GM18520 (cell line): ENCODE results near the gene RTKN2.

ENCODE experiments used
- ATAC-seq: cut with Tn5 transposase; IDR thresholded peaks from one replicate; pipeline ENCODE4 v1.9.1; 2021; ENCODE audit not compliant: unreplicated experiment

Gene RTKN2

DNA sequence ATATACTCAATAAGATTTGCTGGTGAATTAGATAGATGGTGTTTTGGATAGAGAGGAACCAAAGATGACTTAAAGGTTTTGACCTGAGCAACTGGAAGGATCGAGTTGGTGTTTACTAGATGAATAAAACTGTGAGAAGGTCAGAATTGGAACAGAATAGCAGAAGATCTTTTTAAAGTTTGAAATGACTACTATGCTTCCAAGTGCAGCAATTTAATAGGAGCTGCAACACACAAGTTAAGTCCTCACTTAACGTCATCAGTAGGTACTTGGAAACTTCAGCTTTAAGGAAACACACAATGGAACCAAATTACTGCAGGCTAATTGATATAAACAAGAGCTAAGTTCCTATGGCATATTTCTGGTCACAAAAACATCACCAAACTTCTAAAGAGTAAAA, 86.5 kb downstream of the RTKN2 start:
- ATAC-seq = no peak

DNA sequence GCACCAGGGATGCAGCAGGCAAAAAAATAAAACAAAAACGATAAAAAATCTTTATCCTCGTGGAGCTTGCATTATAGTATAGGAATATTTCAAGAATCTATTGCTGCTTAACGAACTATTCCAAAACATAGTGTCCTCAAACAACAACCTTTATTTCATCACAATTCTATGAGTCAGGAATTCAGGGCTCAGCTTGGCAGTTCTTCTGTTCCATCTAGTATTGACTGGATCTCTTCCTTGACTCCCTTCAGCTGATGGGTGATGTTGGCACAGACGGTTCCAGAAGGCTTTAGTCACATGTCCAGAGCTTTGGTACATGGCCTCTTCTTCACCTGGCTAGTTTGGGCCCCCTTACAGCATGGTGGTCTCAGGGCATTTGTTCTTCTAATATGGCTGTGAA, 88.0 kb downstream of the RTKN2 start:
- no peak for ATAC-seq

DNA sequence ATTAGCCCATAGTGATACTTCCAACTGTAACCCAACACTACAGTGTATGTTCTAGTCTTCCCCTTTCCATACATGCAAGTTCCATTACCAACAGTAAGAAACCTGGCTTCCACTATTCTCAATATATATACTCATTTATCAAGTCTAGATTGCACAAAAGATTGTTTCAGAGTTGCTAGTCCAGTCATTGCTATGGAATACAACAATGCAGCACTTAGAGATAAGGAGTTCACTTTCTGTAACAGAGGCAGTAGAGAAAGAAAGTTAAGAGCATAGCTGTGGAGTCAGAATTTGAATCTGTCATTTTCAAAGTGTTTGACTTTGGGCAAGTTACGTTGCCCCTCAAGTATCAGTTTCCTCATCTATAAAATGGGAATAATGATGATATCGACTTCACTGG, 90.1 kb downstream of the RTKN2 start:
- ATAC-seq = no peak

DNA sequence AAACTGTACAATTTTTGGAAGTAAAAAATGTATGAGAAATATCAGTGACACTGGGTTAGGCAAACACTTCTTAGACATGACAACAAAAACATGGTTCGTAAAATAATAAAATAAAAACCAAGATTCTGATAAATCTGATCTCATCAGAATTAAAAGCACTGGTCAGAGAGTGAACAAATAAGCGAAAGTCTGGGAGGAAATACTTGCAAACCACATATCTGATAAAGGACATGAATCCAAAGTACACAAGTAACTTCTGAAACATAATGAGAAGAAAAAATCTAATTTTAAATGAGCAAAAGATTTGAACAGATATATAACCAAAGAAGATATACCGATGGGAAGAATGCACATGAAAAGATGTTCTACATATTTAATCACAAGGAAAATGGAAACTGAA, 91.5 kb downstream of the RTKN2 start:
- ATAC-seq = no peak

DNA sequence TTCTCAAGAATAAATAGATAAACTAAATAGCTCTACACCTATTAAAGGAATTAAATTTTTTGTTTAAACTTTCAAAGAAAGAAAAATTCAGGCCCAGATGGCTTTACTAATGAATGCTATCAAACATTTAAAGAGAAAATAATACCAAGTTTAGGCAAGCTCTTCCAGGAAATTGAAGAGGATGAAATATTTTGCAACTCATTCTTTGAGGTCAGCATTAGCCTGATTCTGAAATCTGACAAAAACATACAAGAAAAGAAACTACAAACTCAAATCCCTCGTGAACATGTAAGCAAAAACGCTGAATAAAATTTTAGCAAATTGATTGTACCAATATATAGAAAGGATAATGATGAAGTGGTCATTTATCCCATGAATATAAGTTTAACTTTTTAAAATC, 93.4 kb downstream of the RTKN2 start:
- no peak for ATAC-seq

DNA sequence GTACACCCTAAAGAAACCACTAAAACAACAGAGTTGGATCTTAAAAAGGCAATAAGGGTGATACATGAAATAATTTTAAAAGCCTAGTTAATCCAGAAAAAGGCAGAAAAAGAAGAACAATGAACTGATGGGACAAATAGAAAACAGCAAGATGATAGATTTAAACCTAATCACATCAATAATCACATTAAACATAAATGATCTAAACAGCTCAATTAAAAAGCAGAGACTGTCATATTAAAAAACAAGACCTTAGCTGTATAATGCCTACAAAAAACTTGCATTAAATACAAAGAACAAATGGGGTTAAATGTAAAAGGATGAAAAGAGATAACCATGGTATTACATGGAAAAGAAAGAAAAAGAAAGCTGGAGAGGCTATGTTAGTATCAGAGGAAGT, 96.2 kb downstream of the RTKN2 start:
- no peak for ATAC-seq

DNA sequence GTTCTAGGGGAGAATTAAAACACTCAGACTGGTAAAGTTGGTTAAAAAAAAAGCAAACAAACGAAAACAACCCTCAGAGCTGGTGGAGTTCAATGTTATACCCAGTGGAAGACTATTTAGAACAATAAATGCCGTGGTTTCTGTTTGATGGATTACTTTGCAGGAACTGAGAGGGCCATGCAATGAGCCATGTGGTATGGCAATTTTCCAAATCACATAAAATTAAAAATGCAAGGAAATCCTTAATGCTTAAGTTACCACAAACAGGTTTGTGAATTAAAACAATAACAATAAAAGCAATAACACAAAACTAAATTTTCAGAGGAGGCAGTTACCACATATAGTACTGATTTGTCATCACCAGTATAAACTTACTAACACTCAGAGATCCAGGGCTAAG, 96.9 kb downstream of the RTKN2 start:
- ATAC-seq = no peak

DNA sequence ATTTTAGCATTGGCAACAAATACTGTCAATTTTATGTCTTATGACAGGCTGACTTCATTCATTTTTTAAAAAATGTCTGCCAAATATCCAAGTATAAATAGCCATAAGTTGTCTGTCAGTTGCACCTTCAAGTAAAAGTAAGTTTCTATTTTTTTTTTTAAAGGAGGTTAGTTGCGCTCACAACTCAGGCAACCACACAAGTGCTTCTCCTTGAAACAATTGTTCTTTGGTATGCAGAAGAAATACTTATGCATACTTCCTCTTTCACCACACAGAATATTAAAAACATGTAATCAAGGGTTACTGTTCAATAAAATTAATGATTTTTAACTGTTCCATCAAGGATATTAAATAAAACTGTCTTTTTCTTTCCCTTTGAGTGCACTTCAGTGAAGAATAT, 97.9 kb downstream of the RTKN2 start:
- ATAC-seq = no peak

DNA sequence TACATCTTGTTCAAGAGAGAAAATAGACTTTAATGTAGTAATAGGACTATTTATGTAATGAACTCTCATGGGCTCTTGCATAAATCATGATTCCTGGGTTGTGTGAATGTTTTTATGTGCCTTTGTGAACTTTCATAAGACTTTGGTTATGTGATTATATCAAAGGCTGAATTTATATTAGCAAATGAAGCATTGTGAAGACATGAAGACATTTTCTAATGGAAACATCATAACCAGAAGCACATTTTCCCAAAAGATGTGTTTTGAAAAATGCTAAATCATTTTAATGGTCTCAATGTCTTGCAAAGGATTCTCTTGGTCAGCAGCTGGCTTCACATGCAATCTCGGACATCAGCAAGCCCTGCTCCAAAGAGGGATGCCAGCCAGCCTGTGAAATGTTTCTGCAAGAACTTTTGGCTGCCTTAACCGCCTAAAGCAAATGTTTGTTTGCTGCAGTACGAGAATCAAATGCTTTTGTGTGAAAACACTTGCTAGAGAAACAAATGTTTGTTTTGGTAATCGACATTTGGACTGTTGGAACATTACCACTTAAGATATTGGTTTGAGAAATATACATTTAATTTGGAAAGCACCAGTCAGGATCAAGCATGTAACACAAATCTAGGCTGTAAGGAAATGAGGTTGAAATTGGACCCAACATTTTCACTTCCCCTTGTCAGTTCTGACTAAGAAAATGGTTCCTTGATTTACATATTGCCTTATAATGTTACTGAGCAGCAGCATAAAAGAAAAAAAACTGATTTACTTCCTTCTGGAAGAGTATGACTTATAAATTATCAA, 102.1 kb downstream of the RTKN2 start:
- peak; percentile 100 for ATAC-seq

DNA sequence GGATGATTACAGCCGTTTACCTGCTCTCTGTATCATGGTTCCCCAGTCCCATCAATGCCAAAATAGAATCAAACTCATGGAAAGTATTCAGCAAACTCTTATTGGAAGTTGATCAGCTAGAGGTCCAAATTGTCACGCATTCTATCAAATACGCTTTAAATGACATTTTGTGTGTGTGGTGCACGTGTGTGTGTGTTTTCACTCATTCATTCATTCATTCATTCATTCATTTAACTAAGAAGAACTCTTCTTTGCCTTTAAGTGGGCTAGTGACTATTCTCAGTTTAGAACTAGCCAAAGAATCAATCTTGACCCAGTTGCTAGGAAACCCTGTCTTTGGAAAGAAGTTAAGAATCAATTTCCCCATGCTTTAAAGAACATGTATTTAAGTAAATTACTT, 102.8 kb downstream of the RTKN2 start:
- no peak for ATAC-seq

DNA sequence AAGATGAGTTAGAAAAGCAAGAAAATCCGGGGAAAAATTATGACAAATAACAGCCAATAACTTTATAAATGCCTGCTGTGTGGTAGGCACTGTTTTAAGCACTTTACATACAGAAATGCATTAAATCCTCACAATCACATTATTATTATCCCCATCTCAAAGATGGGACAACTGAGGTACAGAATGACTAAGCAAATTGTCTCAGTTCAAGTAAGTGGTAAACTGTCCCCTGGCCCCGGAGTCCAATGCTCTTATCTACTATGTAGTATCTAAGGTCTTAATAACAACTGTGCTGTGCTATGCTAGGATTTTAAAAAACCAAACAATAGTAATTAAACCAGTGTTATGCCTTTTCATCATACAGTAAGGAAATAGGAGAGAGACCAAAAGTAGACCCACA, 105.6 kb downstream of the RTKN2 start:
- ATAC-seq = no peak

DNA sequence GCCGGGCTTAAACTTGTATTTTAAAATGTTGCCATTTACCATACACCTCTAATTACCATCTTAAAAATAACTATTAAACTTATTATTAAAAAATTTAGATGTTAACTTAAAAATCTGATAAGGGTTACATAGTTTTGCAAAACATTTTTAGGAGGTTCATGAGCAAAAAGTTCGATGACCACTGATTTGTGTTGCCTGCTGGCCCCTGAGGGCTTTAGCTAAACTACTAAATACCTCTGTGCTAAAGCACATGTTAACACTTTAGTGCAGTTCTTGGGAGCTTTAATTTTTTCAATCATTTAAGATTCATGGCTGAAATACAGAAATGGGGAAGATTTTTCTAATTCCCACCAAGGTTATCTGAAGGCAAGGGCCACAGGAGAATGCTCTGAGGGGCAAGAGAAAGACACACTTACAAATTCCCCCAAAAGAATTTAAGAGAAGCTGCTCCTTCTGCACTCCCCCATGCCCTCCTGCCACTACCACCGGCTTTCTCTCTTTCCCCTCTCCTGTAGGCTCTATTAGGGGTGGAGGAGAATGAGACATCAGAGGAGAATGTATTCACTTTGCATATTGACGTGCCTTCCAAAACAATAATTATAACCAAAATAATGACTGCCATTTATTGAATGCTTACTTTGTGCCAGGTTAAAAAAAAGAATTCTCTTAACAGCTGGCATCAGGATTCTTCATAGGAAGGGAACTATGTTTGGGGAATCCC, 106.2 kb downstream of the RTKN2 start:
- no peak for ATAC-seq

DNA sequence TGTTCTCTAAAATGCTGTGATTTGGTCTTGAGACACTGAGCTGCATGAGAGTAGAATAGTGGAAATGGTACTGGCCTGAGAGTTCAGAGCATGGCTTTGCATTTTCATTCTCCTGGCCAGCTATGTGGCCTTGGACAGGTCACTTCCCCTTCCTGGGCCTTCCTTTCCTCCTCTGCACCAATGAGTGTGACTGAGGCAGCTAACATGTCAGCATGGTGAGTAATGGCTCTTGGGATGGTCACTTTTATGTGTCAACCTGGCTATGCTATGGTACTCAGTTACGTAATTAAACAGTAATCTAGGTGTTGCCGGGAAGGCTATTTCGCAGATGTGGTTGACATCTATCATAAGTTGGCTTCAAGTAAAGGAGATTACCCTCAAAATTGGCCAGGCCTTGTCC, 109.3 kb downstream of the RTKN2 start:
- ATAC-seq = no peak

DNA sequence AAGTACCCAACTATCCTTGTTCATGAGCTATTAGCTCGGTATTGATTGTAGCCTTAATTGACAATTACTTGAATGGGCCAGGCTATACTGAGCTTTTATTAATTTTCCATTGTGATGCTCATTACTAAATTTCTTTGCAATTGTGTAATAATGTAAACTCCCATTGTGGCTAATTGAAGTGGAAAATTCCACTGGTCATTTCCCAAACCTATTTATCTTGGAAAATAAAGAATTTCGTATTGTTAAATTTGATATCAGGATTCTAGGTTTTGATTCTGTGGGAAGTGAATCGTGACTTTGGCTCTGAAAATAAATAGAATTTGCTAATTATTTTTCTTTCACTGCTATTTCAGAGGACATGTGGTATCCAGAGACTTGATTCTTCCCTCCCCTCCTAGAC, 111.0 kb downstream of the RTKN2 start:
- no peak for ATAC-seq

DNA sequence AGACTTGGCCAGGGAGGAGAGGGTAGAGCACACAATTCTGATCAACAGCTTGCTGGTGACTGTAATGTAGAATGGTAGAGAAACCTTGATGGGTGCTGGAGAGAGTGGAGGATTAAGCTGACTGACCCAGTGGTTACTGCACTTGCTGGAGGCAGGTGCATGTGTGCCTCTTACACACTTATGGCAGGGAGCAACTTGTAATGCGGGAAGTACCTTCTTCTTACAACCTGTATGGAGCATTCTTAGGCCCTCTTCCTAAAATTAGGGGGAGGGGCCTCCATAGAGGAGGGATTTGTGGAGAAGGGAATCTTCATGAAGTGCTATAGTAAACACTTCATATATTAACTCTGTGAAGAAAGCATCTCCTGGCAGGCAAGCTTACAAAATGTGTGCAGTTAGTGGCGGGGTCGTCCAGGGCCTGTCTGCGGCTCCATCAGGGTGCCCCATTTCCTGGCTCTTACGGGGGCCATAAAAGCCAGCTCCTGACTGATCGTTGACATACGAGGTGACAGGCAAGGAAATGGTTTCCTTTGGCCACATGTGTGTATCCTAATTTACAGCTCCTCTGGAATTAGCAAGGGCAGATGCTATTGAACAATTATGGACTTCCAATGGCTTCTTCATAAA, 113.5 kb downstream of the RTKN2 start:
- ATAC-seq = no peak

DNA sequence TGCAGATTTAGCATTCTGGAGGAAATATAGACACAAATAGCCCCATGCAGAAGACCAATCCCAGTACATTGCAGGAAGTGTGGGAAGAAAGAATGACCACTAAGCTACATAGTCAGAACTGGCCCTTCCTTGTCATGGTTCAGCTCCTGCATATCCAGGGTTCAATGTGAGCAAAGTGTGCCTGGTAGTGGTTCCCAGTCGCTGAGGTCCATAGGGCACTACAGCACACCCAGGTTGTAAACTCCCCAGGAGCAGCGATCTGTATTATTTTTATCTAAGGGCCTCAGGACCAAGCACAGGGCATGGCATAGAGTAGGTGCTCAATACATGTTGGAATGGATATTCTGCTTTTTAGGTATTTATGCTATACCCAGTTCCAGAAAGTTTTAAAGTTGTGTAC, 114.4 kb downstream of the RTKN2 start:
- ATAC-seq = no peak

DNA sequence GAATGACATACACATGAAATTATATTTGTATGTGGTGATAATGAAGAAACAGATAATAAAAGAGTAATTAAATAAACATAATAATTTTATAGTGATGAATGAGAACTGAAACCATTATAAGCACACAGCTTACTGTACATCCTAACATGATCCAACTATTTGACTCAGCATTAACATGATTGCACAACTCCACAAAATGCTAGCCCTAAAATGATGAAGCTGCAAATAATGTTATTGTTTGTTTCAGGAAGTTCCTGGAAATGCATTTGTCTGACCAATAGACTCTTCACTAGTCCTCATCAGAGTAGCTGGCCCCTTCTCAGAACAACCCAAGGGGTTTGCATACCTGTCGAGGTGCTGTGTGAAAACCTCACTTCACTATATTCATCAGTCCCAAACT, 115.5 kb downstream of the RTKN2 start:
- ATAC-seq = no peak

DNA sequence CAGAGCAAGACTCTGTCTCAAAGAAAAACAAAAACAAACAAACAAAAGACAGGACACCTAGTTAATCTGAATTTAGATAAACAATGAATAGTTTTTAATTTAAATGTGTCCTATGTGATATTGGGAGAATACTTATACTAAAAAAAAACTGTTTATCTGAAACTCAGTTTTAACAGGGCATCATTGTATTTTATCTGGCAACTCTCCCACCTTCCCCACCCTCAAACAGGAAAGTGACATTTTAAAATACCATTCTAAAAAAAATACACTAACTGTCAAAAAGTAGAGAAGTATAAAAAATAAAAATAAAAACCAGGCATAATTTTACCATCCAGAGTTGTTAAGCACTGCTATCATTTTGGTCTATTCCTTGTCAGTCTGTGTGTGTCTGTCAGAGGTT, 119.0 kb downstream of the RTKN2 start:
- ATAC-seq = no peak

DNA sequence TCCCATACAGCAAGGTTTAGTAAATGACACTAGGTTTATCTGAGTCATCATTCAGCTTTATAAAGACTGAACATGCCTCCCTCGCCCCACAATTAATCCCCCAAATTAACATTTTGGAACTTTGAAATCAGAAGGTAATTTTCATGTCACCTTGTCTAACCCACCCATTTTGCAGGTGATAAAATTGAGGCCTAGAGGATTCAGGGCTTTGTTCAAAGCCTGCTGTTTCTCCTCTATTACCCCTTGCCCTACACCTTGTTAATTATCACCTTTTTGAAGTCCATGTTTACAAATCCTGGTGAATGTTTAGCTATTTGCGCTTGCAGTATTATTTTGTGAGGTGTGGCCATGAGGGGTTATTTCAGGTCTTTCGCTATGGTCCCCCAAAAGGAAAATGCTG, 120.5 kb downstream of the RTKN2 start:
- no peak for ATAC-seq

DNA sequence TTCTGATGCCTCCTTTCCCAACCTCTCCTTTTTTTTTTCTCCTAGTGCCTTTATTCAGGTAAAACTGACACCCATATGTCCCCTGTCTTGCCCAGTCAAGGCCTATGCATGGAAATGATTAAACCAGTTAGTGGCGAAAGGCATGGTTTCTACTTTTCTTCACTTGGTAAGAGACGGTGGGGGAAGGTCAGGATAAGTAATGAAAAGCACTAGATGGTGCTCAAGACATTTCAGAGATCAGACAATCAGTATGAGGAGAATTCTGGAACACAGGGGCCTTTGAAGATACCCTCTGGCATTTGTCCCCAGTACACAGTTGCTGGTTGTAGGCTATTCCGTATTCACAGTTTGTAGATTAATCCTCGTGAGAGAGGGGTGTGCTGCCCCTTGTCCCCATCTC, 121.2 kb downstream of the RTKN2 start:
- ATAC-seq = no peak

DNA sequence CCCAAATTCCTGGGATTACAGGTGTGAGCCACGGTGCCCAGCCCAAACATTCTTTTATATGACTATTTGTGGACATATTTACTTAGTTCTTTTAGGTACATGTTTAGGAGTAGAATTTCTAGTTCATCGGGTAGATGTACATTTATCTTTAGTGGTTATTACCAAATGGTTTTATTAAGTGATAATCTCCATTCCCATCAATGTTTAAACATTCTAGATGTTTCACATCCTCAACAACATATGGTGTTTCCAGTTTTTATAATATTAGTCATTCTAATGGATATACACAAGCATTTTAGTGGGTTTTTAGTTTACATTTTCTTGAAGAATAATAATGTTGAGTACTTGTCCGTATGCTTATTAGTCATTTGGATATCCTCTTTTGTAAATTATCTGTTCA, 131.7 kb downstream of the RTKN2 start:
- no peak for ATAC-seq

DNA sequence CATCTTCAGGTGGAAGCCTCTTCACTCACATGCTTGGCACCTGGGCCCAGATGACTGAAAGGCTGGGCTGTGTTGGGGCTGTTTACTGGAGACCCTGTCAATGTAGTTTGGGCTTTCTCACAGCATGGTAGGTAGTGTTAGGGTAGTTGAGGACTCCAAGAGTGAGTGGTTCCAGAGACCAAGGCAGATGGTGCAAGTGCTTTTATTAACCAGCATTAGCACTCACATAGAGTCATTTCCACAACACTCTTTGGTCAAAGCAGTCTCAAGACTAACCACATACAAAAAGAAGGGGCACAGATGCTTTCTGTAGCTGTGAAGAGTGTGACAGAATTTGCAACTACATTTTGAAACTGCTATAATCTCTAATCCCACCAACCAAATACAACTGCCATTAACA, 135.0 kb downstream of the RTKN2 start:
- ATAC-seq = peak; percentile 97
